IgD-negative memory B cell (primary cell): Measurements from ENCODE around the gene BMAL1. TPM values are rescaled to one million over a fixed set of nuclear protein-coding genes. Genes with fewer than 3 reads are reported as not detected.
"Not testable (repeated sequence)": the region's sequence is repeated elsewhere in the genome, so short reads cannot be mapped to it uniquely, and the experiment has no call there.

Source experiments
- H3K27ac Mint-ChIP-seq, 3 donors: one replicate each; pipeline ENCODE4 v1.8.0; 2020 to 2022; ENCODE audit warnings: mild to moderate bottlenecking in 3 of 3, mixed read lengths in 3 of 3, moderate library complexity in 1 of 3
- H3K27me3 Mint-ChIP-seq: one replicate; pipeline ENCODE4 v1.8.0; 2021; ENCODE audit warnings: mixed read lengths
- H3K36me3 Mint-ChIP-seq: one replicate; pipeline ENCODE4 v1.8.0; 2020; ENCODE audit warnings: mild to moderate bottlenecking, mixed read lengths
- H3K4me1 Mint-ChIP-seq, 3 donors: one replicate each; pipeline ENCODE4 v1.8.0; 2020 to 2022; ENCODE audit warnings: mixed read lengths in 3 of 3, mild to moderate bottlenecking in 1 of 3
- H3K4me3 Mint-ChIP-seq, 4 donors: one replicate each; pipeline ENCODE4 v1.8.0; 2020 to 2022; ENCODE audit warnings: mild to moderate bottlenecking in 4 of 4, mixed read lengths in 4 of 4, moderate library complexity in 3 of 4
- H3K9me3 Mint-ChIP-seq, 3 donors: one replicate each; pipeline ENCODE4 v1.8.0; 2020 to 2021; ENCODE audit warnings: mixed read lengths in 3 of 3, mild to moderate bottlenecking in 1 of 3
- polyA plus RNA-seq: library from polyadenylated mRNA; unstranded; fragments of 300-500 nt; fragmentation: Illumina TruSeq; gene quantifications from one replicate; pipeline ENCODE4 v1.2.3, GENCODE V29; 2021

BMAL1 gene
- polyA plus RNA-seq, 1 donor from 2014 or later: 8.9 TPM

GRCh38 chr11:13252438-13252837 is 25.2 kb upstream of the BMAL1 start:
- Mint-ChIP-seq H3K36me3 (no peaks in the 10 kb centered on the region), H3K4me3 (no peak overlapping the region), H3K27ac (no peak overlapping the region), H3K9me3 (no peaks in the 10 kb centered on the region), H3K4me1 (no peaks in the 10 kb centered on the region), H3K27me3 (peaks cover 5% of the 10 kb centered on the region)

- Mint-ChIP-seq H3K36me3 (no peaks in the 10 kb centered on the region), H3K4me3 (no peak overlapping the region), H3K27me3 (peaks cover 8% of the 10 kb centered on the region), H3K9me3 (no peaks in the 10 kb centered on the region), H3K27ac (no peak overlapping the region), H3K4me1 (peaks cover 0 to 2% (median 0%) of the 10 kb centered on the region in 3 donors)
These were observed 21.4 kb upstream of the BMAL1 start for GRCh38 chr11:13256216-13256615.

GRCh38 chr11:13258061-13258460 is 19.5 kb upstream of the BMAL1 start:
- H3K27me3 Mint-ChIP-seq, H3K9me3 Mint-ChIP-seq, H3K36me3 Mint-ChIP-seq, H3K4me1 Mint-ChIP-seq, H3K27ac Mint-ChIP-seq, H3K4me3 Mint-ChIP-seq: not testable (repeated sequence)

- no peak overlapping the region for H3K4me3 Mint-ChIP-seq
- no peaks in the 10 kb centered on the region for H3K9me3 Mint-ChIP-seq
- peaks cover 0 to 2% (median 0%) of the 10 kb centered on the region in 3 donors for H3K4me1 Mint-ChIP-seq
- no peak overlapping the region for H3K27ac Mint-ChIP-seq
- H3K27me3 Mint-ChIP-seq: peaks cover 8% of the 10 kb centered on the region
- H3K36me3 Mint-ChIP-seq: no peaks in the 10 kb centered on the region
These were observed 18.7 kb upstream of the BMAL1 start for GRCh38 chr11:13258855-13259254.

GRCh38 chr11:13259374-13259773 is 18.2 kb upstream of the BMAL1 start:
- H3K9me3 Mint-ChIP-seq: no peaks in the 10 kb centered on the region
- H3K4me1 Mint-ChIP-seq: peaks cover 0 to 2% (median 0%) of the 10 kb centered on the region in 3 donors
- peaks cover 8% of the 10 kb centered on the region for H3K27me3 Mint-ChIP-seq
- no peak overlapping the region for H3K4me3 Mint-ChIP-seq
- H3K27ac Mint-ChIP-seq: peak overlapping the region in 1 of 3 donors; percentile 6
- no peaks in the 10 kb centered on the region for H3K36me3 Mint-ChIP-seq

- Mint-ChIP-seq H3K27ac (no peak overlapping the region), H3K4me1 (peaks cover 0 to 2% (median 0%) of the 10 kb centered on the region in 3 donors), H3K4me3 (no peak overlapping the region), H3K9me3 (no peaks in the 10 kb centered on the region), H3K27me3 (peaks cover 11% of the 10 kb centered on the region), H3K36me3 (no peaks in the 10 kb centered on the region)
These were observed 17.2 kb upstream of the BMAL1 start for GRCh38 chr11:13260201-13260962.

- H3K27ac Mint-ChIP-seq: no peak overlapping the region
- H3K4me3 Mint-ChIP-seq: no peak overlapping the region
- no peaks in the 10 kb centered on the region for H3K36me3 Mint-ChIP-seq
- no peaks in the 10 kb centered on the region for H3K9me3 Mint-ChIP-seq
- H3K4me1 Mint-ChIP-seq: peaks cover 0 to 2% (median 0%) of the 10 kb centered on the region in 3 donors
- H3K27me3 Mint-ChIP-seq: peaks cover 13% of the 10 kb centered on the region
These were observed 16.5 kb upstream of the BMAL1 start for GRCh38 chr11:13260963-13261588.

- Mint-ChIP-seq H3K36me3 (no peaks in the 10 kb centered on the region), H3K9me3 (no peaks in the 10 kb centered on the region), H3K27ac (no peak overlapping the region), H3K4me3 (no peak overlapping the region), H3K4me1 (peaks cover 0 to 2% (median 0%) of the 10 kb centered on the region in 3 donors), H3K27me3 (peaks cover 14% of the 10 kb centered on the region)
These were observed 16.0 kb upstream of the BMAL1 start for GRCh38 chr11:13261591-13262061.

GRCh38 chr11:13262096-13262495 is 15.5 kb upstream of the BMAL1 start:
- no peaks in the 10 kb centered on the region for H3K36me3 Mint-ChIP-seq
- peaks cover 14% of the 10 kb centered on the region for H3K27me3 Mint-ChIP-seq
- no peak overlapping the region for H3K4me3 Mint-ChIP-seq
- H3K4me1 Mint-ChIP-seq: peaks cover 0 to 2% (median 0%) of the 10 kb centered on the region in 3 donors
- no peaks in the 10 kb centered on the region for H3K9me3 Mint-ChIP-seq
- no peak overlapping the region for H3K27ac Mint-ChIP-seq

- Mint-ChIP-seq H3K9me3 (no peaks in the 10 kb centered on the region), H3K27me3 (peaks cover 15% of the 10 kb centered on the region), H3K27ac (no peak overlapping the region), H3K4me1 (peaks cover 0 to 2% (median 0%) of the 10 kb centered on the region in 3 donors), H3K4me3 (no peak overlapping the region), H3K36me3 (no peaks in the 10 kb centered on the region)
These were observed 8.8 kb upstream of the BMAL1 start for GRCh38 chr11:13268791-13269190.

GRCh38 chr11:13269775-13270174 is 7.8 kb upstream of the BMAL1 start:
- Mint-ChIP-seq H3K4me1 (peaks cover 0 to 2% (median 0%) of the 10 kb centered on the region in 3 donors), H3K4me3 (no peak overlapping the region)

GRCh38 chr11:13271060-13271693 is 6.4 kb upstream of the BMAL1 start:
- peaks cover 0 to 4% (median 0%) of the 10 kb centered on the region in 3 donors for H3K4me1 Mint-ChIP-seq
- peak overlapping the region in 1 of 3 donors; percentile 35 for H3K27ac Mint-ChIP-seq
- peak overlapping the region in 2 of 4 donors; percentile 6 to 11 for H3K4me3 Mint-ChIP-seq
- H3K27me3 Mint-ChIP-seq: peaks cover 12% of the 10 kb centered on the region
- H3K36me3 Mint-ChIP-seq: no peaks in the 10 kb centered on the region
- H3K9me3 Mint-ChIP-seq: no peaks in the 10 kb centered on the region

More at GRCh38 chr11:13269775-13270174, 7.8 kb upstream of the BMAL1 start:
- H3K36me3 Mint-ChIP-seq: no peaks in the 10 kb centered on the region
- H3K27me3 Mint-ChIP-seq: peaks cover 11% of the 10 kb centered on the region
- no peak overlapping the region for H3K27ac Mint-ChIP-seq
- no peaks in the 10 kb centered on the region for H3K9me3 Mint-ChIP-seq

- Mint-ChIP-seq H3K27ac (peak overlapping the region; percentile 93 to 96 (median 94)), H3K27me3 (peaks cover 14% of the 10 kb centered on the region), H3K4me3 (peak overlapping the region; percentile 94 to 99 (median 98)), H3K9me3 (no peaks in the 10 kb centered on the region), H3K36me3 (peaks cover 1% of the 10 kb centered on the region), H3K4me1 (peaks cover 24 to 32% (median 26%) of the 10 kb centered on the region in 3 donors)
These were observed 1.1 kb upstream of the BMAL1 start for GRCh38 chr11:13276454-13276831.

- Mint-ChIP-seq H3K27ac (peak overlapping the region; percentile 93 to 96 (median 94)), H3K9me3 (no peaks in the 10 kb centered on the region), H3K27me3 (peaks cover 12% of the 10 kb centered on the region), H3K36me3 (peaks cover 1% of the 10 kb centered on the region), H3K4me3 (peak overlapping the region; percentile 94 to 99 (median 98)), H3K4me1 (peaks cover 26 to 36% (median 26%) of the 10 kb centered on the region in 3 donors)
These were observed 490 bp upstream of the BMAL1 start for GRCh38 chr11:13276832-13277767.
